Spleen (tissue), 7 donors: ENCODE measurements around the gene MAP2.

ENCODE experiments used
- CTCF ChIP-seq, 11 experiments: fragments of 200-600 bp in 7 of 11; fragments of 450-650 bp in 4 of 11; sonication (generic) in 4 of 11; IDR thresholded peaks in 8 of 11; conservative IDR thresholded peaks in 3 of 11; 1 replicate in 7 of 11; 2 replicates in 4 of 11; pipeline versions ENCODE4 v1.4.0 to v1.8.0; 2016 to 2021; ENCODE audit warnings: antibody characterized with exemption in 11 of 11, inconsistent platforms in 4 of 11, mild to moderate bottlenecking in 1 of 11
- POLR2A ChIP-seq, 3 donors: fragments of 450-650 bp; IDR thresholded peaks; one replicate each; pipeline ENCODE4 v1.5.1; 2017; ENCODE audit warnings: antibody characterized with exemption in 3 of 3, mild to moderate bottlenecking in 1 of 3
- POLR2AphosphoS5 ChIP-seq, 3 donors: sonication (generic); formaldehyde crosslinking; IDR thresholded peaks; one replicate each; pipeline ENCODE4 v1.5.1; 2017; ENCODE audit warnings: antibody characterized with exemption in 3 of 3
- donor health status: DM: no; HTN: no; CAD: no; lungs with moderate emphysema.
- donor health status: DM: no; HTN: no; CAD: no.
- donor health status: DM: no; HTN: no; CAD: no.

- TF ChIP-seq POLR2AphosphoS5 (IDR thresholded peaks at IDR 0.05) (no peak), CTCF (IDR thresholded peaks at IDR 0.05 in 8 of 11, conservative IDR thresholded peaks at IDR 0.05 in 3 of 11) (no peak), POLR2A (IDR thresholded peaks at IDR 0.05) (no peak)
These were observed 172.4 kb downstream of the MAP2 start for GRCh38 chr2:209596262-209596661.
